Lower leg skin (tissue), 3 donors: ENCODE data around the gene KCNG2.

Experiments
- POLR2A ChIP-seq, 2 donors: fragments of 450-650 bp; IDR thresholded peaks; one replicate each; pipeline ENCODE4 v1.6.1; 2016 to 2017; ENCODE audit warnings: antibody characterized with exemption in 2 of 2, mild to moderate bottlenecking in 1 of 2, moderate library complexity in 1 of 2
- TF ChIP-seq, protein P1 (sequence below), 3 donors: fragments of 450-650 bp; IDR thresholded peaks; one replicate each; pipeline ENCODE4 v1.5.1; 2016; ENCODE audit warnings: antibody characterized with exemption in 3 of 3, mild to moderate bottlenecking in 3 of 3, moderate library complexity in 2 of 3

DNA sequence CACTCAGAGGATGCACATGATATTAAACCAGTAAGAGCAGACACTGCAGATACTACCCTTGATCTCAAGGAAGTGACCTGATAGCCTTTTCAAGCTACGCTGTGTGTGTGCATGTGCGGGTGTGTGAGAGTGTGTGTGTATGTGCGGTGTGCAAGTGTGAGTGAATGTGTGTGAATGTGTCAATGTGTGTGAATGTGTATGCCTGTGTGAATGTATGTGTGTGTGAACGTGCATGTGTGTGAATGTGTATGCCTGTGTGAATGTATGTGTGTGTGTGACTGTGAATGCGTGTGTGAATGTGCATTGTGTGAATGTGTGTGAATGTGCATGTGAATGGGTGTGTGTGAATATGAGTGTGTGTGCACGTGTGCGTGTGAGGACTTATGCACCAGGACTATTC, 53.8 kb downstream of the KCNG2 start:
- TF ChIP-seq, protein P1, sequence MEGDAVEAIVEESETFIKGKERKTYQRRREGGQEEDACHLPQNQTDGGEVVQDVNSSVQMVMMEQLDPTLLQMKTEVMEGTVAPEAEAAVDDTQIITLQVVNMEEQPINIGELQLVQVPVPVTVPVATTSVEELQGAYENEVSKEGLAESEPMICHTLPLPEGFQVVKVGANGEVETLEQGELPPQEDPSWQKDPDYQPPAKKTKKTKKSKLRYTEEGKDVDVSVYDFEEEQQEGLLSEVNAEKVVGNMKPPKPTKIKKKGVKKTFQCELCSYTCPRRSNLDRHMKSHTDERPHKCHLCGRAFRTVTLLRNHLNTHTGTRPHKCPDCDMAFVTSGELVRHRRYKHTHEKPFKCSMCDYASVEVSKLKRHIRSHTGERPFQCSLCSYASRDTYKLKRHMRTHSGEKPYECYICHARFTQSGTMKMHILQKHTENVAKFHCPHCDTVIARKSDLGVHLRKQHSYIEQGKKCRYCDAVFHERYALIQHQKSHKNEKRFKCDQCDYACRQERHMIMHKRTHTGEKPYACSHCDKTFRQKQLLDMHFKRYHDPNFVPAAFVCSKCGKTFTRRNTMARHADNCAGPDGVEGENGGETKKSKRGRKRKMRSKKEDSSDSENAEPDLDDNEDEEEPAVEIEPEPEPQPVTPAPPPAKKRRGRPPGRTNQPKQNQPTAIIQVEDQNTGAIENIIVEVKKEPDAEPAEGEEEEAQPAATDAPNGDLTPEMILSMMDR (IDR thresholded peaks at IDR 0.05), result no peak
- no peak for TF ChIP-seq POLR2A (IDR thresholded peaks at IDR 0.05)
